SH-SY5Y (cell line): ENCODE data around the gene SH2D4B.

Experiments used
- GATA2 ChIP-seq: IDR thresholded peaks from 2 replicates; pipeline ENCODE4 v1.6.1; 2011; ENCODE audit warnings: mild to moderate bottlenecking, low read depth, low read length
- GATA3 ChIP-seq: IDR thresholded peaks from 2 replicates; pipeline ENCODE4 v1.6.1; 2011; ENCODE audit warnings: low read depth, mild to moderate bottlenecking, low read length, moderate library complexity

GRCh38 chr10:80518807-80519360 lies 18.8 kb upstream of the SH2D4B start:
- TF ChIP-seq GATA2 = no peak
- TF ChIP-seq GATA3 = no peak
